HG03460 (cell line): Measurements from ENCODE around the gene KRT6C.
"Not testable (repeated sequence)": the region's sequence is repeated elsewhere in the genome, so short reads cannot be mapped to it uniquely, and the experiment has no call there.

Experiments
- ATAC-seq: cut with Tn5 transposase; IDR thresholded peaks from one replicate; pipeline ENCODE4 v1.9.1; 2021; ENCODE audit not compliant: unreplicated experiment

Gene KRT6C

DNA sequence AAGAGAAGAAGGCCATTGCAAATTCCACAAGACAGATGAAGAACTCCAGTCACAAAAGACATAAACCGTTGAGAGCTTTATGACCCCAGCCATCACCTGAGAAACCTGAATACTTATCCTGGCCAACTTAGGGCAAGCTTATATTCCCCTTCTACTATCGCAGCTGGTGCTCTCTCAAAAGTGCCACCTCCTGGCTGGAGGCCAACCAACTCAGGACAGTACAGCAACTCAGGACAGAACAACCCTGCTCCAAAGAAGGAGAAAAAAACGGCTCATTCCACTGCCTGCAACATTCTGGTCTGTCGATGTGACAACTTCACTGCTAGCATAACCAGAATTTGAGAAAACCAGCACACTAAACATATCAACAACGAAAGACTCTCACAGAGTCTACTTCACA is 11.9 kb downstream of the KRT6C start:
- ATAC-seq: no peak

DNA sequence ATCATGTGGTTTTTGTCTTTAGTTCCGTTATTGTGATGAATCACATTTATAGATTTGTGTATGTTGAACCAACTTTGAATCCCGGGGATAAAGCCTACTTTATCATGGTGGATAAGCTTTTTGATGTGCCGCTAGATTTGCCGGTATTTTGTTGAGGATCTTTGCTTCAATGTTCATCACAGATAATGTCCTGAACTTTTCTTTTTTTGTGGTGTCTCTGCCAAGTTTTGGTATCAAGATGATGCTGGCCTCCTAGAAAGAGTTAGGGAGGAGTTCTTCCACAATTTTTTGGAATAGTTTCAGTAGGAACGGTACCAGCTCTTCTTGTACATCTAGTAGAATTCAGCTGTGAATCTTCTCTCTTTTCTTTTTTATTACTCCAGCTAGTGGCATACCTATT is 14.7 kb downstream of the KRT6C start:
- ATAC-seq: no peak

DNA sequence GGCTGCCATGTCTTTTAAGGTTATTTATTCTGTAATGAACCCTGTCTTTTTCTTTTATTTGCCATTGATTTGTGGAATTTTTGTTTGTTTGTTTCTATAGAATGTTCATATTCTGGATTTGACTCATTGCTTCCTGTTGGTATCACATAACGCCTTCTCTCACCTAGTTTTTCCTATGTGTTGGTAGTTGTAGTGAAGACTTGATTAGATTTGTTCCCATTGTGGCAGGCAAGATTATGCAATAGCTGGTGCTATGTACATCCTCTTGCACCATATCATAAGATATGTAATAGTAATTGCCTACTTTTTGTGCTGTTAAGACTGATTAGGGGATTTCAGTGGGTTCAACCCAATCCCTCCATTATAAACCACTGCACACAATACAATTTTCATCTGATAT is 17.8 kb downstream of the KRT6C start:
- ATAC-seq: no peak

DNA sequence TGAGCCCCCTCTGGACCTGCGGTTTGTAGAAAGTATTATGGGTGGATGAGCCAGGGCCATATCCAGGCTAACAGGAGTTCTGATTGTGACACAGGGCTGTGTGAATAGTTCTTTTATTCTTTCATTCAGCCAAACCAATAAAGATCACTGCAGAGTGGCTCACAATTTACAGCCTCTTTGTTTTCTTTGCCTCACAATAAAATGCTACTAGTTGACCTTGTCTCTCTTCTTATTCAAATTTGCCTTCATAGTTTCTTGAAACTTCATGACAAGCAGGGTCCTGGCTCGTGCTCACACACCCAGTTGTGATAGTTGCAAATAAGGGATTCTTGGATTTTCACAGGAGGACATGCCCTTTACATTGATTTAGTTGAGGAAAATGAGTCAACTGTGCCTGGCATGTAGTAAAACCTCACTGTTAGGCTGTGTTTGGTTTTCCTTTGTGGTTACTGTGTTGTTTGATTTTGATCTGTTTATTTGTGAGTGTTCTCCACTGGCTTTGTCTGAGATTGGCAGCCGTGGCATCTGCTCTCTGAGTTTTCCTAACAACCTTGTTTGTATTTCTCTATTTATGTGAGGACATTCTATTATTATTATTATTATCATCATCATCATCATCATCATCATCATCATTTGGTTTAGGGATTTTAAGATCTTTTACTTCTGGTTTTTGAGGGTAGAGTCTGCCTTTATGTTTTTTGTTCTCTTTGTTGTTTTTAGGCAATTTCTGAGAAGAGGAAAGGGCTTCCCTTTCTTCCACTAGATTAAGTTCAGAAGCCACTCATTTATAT is 19.0 kb downstream of the KRT6C start:
- no peak for ATAC-seq

DNA sequence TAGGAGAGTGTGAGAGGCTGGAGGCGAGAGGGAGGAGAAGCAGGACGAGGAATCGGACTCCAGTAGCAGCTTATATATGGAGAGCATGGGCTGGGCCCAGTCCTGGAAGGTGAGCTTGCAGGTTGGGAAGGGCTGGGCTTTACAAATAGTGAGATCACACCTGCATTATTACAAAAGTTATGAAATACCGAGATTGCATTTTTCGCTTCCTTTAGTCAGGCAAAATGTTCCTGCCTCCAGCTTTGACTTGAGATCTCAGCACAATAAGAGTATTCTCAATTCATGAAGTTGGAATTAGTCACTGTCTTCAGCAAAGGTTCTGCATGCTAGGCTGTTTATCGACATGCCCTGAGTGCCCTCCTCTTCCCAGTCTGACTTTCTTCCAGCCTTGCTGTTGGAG is 21.5 kb downstream of the KRT6C start, which contains the start of gene KRT6B:
Gene KRT6B (minus strand): TSS at position 46 of the 400 bp plus-strand sequence. CDS start 68 bp downstream, outside the sequence.
- no peak for ATAC-seq

DNA sequence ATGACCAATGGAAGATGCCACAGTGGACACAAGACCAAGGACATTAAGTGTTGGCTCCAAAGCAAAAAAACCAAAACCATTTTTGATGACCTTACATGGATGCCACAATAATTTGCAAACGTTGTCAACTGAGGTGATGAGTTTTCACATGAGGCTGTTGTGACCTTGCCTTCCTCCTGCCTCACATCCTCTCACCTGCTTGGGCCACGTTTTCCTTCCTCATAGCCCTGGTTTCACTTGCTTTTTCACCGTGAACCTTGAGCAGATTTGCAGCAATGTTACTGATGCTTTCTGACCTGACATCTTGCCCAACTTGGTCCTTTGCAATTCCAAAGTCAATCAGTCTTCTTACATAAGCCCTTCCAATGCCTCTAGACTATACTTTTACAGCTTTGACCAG is 25.4 kb downstream of the KRT6C start:
- ATAC-seq: no peak

DNA sequence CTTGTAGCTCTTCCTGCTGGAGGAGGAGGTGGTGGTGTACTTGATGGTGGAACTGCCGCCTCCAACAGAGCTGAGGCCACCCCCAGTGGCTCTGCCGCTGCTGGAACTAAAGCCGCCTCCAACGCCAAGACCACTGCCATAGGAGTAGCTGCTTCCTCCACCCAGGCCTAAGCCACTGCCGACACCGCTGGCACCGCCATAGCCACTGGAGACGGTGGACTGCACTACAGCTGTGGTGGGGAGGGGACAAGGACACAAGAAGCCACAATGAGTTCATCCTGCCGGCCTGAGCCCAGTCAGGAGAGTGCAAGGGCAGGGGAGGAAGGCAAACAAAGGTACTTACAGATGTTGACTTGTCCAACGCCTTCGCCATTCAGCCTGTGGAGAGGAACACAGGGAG is 26.4 kb downstream of the KRT6C start:
- not testable (repeated sequence) for ATAC-seq

DNA sequence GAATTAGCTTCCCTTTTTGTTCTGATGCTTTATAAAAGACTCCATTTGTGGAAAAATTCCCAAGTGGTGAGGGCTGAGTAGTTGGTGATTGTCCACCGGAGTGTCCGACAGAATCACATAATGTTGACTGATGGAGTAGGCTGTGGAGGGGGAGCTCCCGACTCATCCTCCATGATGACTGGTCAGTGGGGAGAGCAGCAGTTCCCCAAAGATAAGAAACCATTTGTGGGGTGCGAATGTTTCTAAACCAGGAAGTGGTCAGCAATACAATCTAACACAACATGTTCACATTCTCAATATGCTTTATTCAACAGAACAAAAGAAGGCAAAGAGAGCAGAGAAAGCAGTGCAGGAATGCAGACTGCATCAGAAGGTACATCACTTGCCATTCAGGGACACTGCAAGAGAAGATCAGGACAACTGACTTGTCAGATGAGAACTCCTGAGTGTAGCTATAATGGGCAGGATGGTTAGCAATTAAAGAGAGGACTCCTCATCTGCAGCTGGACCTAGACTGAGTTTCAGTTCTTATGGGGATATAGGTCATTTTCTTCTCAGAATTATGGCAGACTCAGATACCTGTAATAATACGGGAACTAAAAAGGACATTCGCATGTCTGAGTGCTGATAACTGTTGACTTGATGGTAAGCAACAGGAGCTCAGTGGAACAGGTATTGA is 27.1 kb downstream of the KRT6C start:
- no peak for ATAC-seq

DNA sequence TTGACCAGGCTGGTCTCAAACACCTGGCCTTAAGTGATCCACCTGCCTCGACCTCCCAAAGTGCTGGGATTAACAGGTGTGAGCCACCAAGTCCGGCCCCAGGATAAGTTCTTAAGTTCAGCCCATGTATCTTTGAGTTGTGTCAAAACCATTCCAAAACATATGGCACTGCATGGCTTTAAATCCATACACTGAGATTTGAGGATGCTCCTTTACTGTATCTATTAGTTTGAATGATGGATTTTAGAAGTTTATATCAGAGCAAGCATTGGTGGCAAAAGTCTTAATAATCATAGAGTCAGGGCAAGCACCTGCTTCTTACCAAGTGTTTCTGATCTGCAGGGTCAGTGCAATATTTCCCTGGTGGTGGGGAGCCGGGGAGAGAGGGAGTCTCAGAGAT is 27.7 kb downstream of the KRT6C start:
- no peak for ATAC-seq

DNA sequence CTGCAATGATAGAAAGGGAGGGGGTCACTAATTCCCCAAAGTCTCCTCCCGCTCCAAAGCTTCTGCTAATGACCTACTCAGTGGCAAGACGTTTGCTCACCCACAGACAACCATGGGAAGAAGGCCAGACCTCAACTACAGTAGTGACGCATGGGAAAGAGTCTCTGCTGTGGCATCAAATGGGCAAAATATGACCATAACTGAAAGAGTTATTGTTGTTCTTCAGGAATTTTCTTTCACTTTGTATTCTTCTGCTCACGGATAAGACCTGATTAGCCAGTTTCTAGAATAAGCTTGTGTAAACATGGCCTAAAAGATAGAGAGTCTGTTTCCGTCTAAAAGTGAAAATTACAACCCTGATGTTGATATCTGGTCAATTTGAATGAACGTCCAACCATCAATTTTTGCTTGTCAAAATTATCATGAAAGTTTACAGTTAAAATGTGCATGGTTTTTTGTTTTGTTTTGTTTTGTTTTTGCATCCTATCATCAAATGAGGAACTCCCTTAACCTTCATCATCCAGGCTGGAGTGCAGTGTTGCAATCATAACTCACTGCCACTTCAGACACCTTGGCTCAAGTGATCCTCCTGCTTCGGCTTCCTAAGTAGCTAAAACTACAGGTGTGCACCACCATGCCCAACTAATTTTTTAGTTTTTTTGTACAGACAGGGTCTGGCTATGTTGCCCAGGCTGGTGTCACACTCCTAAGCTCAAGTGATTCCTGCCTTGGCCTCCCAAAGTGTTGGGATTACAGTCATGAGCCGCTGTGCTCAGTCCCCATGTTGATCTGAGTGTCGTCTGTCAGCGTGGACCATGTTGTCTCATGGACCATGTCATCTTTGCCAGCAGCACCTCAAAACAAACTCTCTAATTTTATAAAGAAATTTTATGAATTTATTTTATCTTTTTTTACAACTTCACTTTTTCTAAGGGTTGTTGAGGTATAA is 28.7 kb downstream of the KRT6C start:
- ATAC-seq: no peak

DNA sequence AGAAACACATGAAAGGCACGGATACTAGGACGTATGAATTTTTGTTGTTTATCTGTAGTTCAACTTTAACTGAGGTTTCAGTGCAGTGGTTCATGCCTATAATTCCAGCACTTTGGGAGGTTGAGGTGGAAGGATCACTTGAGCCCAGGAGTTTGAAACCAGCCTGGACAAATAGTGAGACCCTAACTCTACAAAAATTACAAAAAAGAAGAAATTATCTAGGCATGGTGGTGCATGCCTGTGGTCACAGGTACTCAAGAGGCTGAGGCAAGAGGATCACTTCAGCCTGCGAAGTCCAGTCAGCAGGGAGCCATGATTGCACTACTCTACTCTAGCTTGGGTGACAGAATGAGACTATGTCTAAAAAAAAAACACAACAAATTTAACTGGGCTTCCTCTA is 29.6 kb downstream of the KRT6C start:
- ATAC-seq: no peak

DNA sequence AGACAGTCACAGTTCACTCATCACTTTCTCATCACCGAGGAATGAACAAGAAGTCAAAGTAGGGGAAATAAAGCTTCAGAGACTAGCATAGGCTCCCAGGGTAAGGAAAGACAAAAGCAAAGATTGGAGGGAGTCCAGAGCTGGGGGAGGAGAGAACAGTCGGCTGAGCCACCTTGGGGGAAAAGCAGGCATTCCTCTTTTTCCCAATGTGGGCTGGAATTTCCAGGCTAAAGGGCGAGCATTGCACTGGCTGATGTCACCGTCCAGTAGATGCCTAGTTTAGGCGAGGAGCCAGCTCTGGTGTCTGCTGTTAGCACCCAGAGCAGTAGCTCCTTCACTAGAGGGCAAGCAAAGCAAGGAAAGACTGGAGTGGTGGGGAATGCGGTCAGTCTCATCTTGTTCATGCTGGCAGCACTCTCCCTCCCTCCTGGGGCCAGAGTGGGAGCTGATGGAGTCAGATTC is 31.0 kb downstream of the KRT6C start:
- ATAC-seq: no peak

DNA sequence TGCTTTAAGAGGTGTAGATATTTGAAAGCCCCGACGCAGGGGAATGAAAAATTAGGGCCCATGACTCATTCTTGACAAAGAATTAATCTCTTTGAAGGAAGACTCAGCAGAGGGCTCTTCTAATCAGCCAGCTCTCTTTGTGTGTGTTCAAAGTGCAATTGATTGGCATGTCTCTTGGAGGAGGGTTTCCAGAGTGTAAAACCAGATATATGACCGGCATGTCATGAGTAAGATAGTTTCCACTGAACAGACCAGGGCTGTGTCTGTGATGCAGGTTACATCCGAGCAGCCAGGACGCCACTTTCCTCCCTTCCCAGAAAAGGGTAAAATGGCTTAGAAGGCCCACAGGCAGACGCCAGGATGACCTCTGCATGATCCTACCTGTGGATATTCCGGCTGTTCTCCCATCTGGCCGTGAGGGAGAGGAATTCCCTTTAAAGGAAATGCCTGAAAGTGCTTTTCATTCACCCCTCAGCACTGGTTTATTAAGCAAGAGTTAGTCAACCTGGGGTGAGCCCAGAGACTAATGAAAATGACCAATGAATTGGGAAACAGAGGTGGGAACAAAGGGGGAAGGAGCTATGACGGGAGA is 32.2 kb downstream of the KRT6C start:
- ATAC-seq: no peak

DNA sequence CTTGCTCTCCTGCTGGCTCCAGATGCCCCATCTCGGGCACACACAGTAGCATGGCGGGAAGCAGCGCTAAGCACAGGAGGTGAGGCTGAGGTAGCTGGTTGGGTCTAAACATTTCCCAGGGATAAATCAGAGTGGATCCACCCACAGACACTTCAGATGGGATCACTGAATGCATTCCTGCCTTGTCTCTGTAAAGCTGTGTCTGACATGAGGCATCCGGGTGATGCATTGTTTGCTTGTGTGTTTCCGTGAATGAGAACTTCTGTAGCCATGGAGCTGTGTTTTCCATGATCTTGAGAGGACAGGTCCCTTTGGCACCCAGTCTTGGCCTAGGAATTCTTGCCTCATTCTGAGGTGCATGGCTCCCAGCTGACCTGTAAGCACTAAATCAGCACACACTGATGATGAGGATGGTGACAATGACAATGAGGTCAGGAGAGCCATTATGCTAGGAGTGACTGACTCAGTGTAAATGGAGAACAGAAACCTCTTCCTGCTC is 32.7 kb downstream of the KRT6C start:
- ATAC-seq: no peak

DNA sequence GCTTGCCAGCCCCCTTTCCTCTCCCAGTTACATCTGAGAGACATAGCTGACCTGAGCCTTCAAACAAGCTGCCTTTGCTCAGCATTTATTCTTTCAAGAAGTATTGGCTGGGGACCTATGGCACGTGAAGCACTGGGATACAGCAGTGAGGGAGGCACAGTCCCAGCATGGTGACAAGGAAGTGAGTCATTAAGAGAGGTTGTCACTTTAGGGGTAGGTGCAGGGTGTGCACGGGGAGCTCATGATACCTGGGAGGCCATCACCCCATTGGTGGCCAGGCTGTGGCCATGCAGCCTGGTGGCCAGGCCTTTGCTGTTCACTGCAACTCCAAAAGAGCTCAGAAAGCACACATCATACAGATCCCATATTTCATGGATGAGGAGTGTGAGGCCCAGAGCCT is 33.8 kb downstream of the KRT6C start:
- ATAC-seq: no peak

DNA sequence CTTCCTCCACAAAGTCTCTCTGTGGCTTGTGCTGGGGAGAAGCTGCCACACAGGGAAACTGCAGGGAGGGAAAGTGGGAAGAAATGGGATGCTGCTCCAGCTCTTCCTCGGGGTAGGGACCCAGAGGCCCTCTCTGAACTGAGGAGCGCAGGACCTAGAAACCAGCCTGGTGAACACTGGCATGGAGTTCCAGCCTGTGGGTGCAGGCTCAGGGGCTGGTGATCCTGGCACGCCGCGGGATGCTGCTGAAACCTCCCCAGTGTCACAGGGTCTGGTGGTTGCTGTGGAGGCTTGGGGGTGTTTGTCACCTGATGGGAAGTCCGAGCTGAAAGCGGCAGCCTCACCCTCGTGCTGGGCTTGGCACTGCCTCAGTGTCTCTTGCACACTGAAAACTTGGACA is 34.2 kb downstream of the KRT6C start:
- ATAC-seq: no peak

DNA sequence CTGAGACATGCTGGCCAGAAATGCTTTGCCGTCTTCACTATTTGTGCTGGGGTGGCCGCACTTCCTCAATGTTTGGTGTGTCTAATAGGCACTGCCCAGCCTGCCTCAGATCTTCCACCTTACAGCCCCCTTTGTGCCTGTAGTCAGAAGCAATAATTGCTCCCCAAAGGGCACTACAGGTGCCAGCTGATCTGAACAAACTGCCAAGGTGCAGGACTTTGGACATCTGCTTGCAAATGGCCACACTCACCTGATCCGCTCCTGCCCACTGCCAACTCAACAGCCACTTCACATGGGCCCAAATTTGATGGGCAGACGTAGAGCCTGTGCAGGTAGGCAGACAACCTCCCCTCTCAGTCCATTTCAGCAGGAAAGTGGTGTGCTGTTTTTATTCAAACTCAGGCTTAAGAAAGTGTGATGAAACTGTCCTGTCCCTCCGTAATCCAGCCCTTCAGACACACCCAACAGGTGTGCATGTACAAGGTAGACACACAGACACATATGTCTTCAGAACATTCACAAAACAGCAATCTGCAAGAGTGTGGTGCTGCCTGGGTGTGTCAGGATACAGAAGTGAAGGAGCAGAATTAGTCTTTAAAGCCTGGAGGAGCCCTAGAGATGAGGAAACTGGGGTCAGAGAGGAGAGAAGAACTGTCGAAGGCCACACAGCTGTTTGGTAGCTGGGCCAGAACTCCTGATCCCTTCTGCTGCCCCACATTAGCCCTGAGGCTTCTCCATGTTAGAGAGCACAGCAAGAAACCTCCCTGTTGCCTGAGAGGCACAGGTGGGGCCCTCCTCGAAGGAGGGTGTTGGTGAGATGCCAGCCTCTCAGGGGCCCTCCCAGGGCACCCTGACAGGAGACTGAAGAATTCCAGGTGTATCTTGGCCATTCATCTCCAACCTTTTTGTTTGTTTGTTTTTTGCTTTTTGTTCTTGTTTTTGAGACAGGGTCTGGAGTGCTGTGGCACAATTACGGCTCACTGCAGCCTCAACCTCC is 35.0 kb downstream of the KRT6C start:
- ATAC-seq: no peak

DNA sequence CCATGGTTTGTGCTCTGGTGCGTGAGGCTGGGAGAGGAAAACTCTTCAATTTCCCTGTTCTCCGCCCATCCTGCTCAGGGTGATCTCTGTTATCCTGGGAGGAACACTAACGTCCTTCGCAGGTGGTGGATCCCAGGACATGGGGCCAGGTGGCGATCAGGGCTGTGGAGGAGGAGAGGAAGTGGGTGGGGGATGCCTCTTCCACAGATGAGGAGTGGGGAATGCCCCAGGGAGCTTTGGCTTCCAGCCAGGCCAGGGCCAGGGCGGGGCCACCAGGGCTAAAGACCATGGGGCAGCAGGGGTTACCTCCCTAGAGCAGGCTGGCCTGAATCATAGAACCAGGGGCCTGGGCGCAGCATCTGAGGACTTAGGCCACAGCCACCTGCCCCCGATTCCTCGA is 36.1 kb downstream of the KRT6C start:
- no peak for ATAC-seq

DNA sequence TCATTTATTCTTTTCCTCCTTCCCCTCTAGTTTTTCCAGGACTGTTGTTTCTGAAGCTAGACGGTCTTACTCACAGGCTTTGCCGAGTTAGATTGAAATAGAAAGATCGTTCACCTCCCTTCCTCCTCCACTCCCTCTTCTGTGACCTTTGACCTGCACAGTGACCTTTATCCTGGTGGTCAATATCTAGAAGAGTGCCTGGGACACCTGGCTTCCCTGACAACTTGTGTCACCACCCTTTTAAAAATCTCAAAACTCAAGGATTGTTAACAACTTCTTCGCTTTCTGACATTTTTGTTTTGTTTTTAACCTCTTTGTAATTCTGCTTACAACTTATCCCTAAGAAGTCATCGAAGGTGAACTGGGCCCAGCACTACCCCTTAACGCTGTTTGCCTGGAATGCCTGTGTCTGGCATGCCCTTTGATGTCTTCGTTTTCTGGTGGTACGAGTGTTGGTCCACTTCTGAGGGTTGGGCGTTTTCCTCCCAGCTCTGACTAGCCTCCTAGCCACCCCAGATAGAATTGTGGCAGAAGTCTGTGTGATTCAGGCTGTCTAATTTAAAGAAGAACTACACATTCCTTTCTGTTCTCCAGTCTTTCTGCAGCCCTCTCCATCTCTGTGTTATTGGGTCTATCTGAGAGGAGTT is 36.7 kb downstream of the KRT6C start:
- no peak for ATAC-seq
